Measurements from ENCODE around the gene GNA15. TPM values are rescaled to one million over a fixed set of nuclear protein-coding genes. Genes with fewer than 3 reads are reported as not detected.

GNA15 gene
- total RNA-seq, 3 donors from 2014 or later (not counting 1 experiment from before 2014, with no cell fraction given): 3.9 to 10.4 (median 8.4) TPM

GRCh38 chr19:3210347-3211017, 74.6 kb downstream of the GNA15 start:
- WGBS (ENCODE audit: insufficient coverage): 48% methylated on average over 20 of the region's 20 CpGs
- Histone ChIP-seq H3K36me3 (ENCODE audit: control insufficient read depth, insufficient read depth, low read length) (peaks cover 14% of the 10 kb centered on the region), H3K27me3 (ENCODE audit: control insufficient read depth, insufficient read depth, low read length) (no peaks in the 10 kb centered on the region), H3K4me1 (ENCODE audit: control insufficient read depth, insufficient read depth, low read length) (no peaks in the 10 kb centered on the region), H3K4me3 (ENCODE audit: low read length) (no peak overlapping the region), H3K27ac (ENCODE audit: low read length) (no peak overlapping the region), H3K9me3 (ENCODE audit: control insufficient read depth, insufficient read depth, low read length) (no peaks in the 10 kb centered on the region)
- TF ChIP-seq CTCF (IDR thresholded peaks at IDR 0.05): peak; percentile 64
- peak overlapping the region in 1 of 2 donors; percentile 24 for H3K27ac Mint-ChIP-seq
- H3K4me1 Mint-ChIP-seq: peaks cover 0 to 5% of the 10 kb centered on the region in 2 donors
- ATAC-seq: peak; percentile 77 to 97 (median 91)
- H3K36me3 Mint-ChIP-seq: no peaks in the 10 kb centered on the region
- peak; percentile 60 to 78 for DNase-seq
- intact Hi-C loops (cut with micrococcal nuclease): loop anchor here (5.0 kb wide), 1 partner anchor 258 kb away; no protein-coding TSS in a partner anchor
- no peaks in the 10 kb centered on the region for H3K9me3 Mint-ChIP-seq
- no peak overlapping the region for H3K4me3 Mint-ChIP-seq
- no peaks in the 10 kb centered on the region for H3K27me3 Mint-ChIP-seq (ENCODE audit: low read depth in 2 of 2)

- intact Hi-C loops (cut with micrococcal nuclease): loop anchor here (5.0 kb wide), 1 partner anchor 259 kb away; no protein-coding TSS in a partner anchor
- Mint-ChIP-seq H3K27me3 (ENCODE audit: low read depth in 2 of 2) (no peaks in the 10 kb centered on the region), H3K4me1 (peaks cover 0 to 5% of the 10 kb centered on the region in 2 donors), H3K27ac (peak overlapping the region in 1 of 2 donors; percentile 24), H3K9me3 (no peaks in the 10 kb centered on the region), H3K36me3 (no peaks in the 10 kb centered on the region), H3K4me3 (no peak overlapping the region)
- Histone ChIP-seq H3K27me3 (ENCODE audit: control insufficient read depth, insufficient read depth, low read length) (no peaks in the 10 kb centered on the region), H3K4me3 (ENCODE audit: low read length) (no peak overlapping the region), H3K4me1 (ENCODE audit: control insufficient read depth, insufficient read depth, low read length) (no peaks in the 10 kb centered on the region), H3K27ac (ENCODE audit: low read length) (no peak overlapping the region), H3K9me3 (ENCODE audit: control insufficient read depth, insufficient read depth, low read length) (no peaks in the 10 kb centered on the region), H3K36me3 (ENCODE audit: control insufficient read depth, insufficient read depth, low read length) (peaks cover 13% of the 10 kb centered on the region)
- WGBS (ENCODE audit: insufficient coverage): 73% methylated on average over 12 of the region's 12 CpGs
- TF ChIP-seq CTCF (IDR thresholded peaks at IDR 0.05): no peak
- DNase-seq (no peak), ATAC-seq (no peak)
Measured at GRCh38 chr19:3211191-3211590, 75.4 kb downstream of the GNA15 start.

GRCh38 chr19:3213159-3213558, 77.3 kb downstream of the GNA15 start:
- no peak for TF ChIP-seq CTCF (IDR thresholded peaks at IDR 0.05)

More at GRCh38 chr19:3213159-3213558, 77.3 kb downstream of the GNA15 start:
- H3K36me3 Mint-ChIP-seq: no peaks in the 10 kb centered on the region
- no peak for DNase-seq
- no peaks in the 10 kb centered on the region for H3K27me3 Mint-ChIP-seq (ENCODE audit: low read depth in 2 of 2)
- Histone ChIP-seq H3K27me3 (ENCODE audit: control insufficient read depth, insufficient read depth, low read length) (no peaks in the 10 kb centered on the region), H3K36me3 (ENCODE audit: control insufficient read depth, insufficient read depth, low read length) (peaks cover under 1% of the 10 kb centered on the region), H3K9me3 (ENCODE audit: control insufficient read depth, insufficient read depth, low read length) (no peaks in the 10 kb centered on the region), H3K4me3 (ENCODE audit: low read length) (no peak overlapping the region), H3K4me1 (ENCODE audit: control insufficient read depth, insufficient read depth, low read length) (no peaks in the 10 kb centered on the region), H3K27ac (ENCODE audit: low read length) (no peak overlapping the region)
- intact Hi-C loops (cut with micrococcal nuclease): loop anchor here (5.0 kb wide), 1 partner anchor 261 kb away; no protein-coding TSS in a partner anchor
- WGBS (ENCODE audit: insufficient coverage): 98% methylated on average over 7 of the region's 7 CpGs
- no peak overlapping the region for H3K4me3 Mint-ChIP-seq
- no peaks in the 10 kb centered on the region for H3K9me3 Mint-ChIP-seq
- H3K27ac Mint-ChIP-seq: no peak overlapping the region
- H3K4me1 Mint-ChIP-seq: peaks cover 0 to 5% of the 10 kb centered on the region in 2 donors
- ATAC-seq: no peak

Other genes with a start within 250 kb of the GNA15 start
- gene ZNF57, start 235.1 kb upstream of the GNA15 start, total RNA-seq: 1 to 10 TPM; 4.4 to 7.5 (median 4.7) TPM
- 1 to 10 TPM; 6.0 to 9.2 (median 6.8) TPM for gene ZNF77, start 191.1 kb upstream of the GNA15 start, total RNA-seq
- 1 to 10 TPM in 1 of 3 donors, under 1 TPM in 1, not detected in 1; 0.49 to 2.2 TPM for gene TLE6, start 158.5 kb upstream of the GNA15 start, total RNA-seq
- gene TLE2, start 106.8 kb upstream of the GNA15 start, total RNA-seq: 1 to 10 TPM; 6.1 to 8.8 (median 8.2) TPM
- gene TLE5, start 73.5 kb upstream of the GNA15 start, total RNA-seq: 1,000 to 10,000 TPM in 1 of 3 donors, 100 to 1,000 TPM in 2; 943 to 1,012 (median 968) TPM
- under 1 TPM; 0.24 to 0.60 (median 0.29) TPM for gene GNA11, start 41.7 kb upstream of the GNA15 start, total RNA-seq
- 10 to 100 TPM; 37.1 to 60.4 (median 51.7) TPM for gene S1PR4, start 42.7 kb downstream of the GNA15 start, total RNA-seq
- 10 to 100 TPM; 39.6 to 61.4 (median 49.0) TPM for gene NCLN, start 49.9 kb downstream of the GNA15 start, total RNA-seq
- under 1 TPM in 2 of 3 donors, not detected in 1; 0.41 to 0.83 TPM for gene CELF5, start 88.6 kb downstream of the GNA15 start, total RNA-seq
- 10 to 100 TPM; 18.5 to 22.2 (median 20.6) TPM for gene NFIC, start 230.6 kb downstream of the GNA15 start, total RNA-seq

Measured in natural killer cell (primary cell).